Omental fat pad (tissue), 4 donors: Measurements from ENCODE around the gene ANKS1B. TPM values are rescaled to one million over a fixed set of nuclear protein-coding genes. Genes with fewer than 3 reads are reported as not detected.

Experiments used
- ATAC-seq: fragments of 150-250 bp; one replicate; pipeline ENCODE4 v1.9.1; 2016; ENCODE audit warnings: mild to moderate bottlenecking, moderate library complexity; ENCODE audit not compliant: low FRiP score
- DNase-seq: peaks from one replicate; pipeline ENCODE4 v3.0.0-alpha.2; 2019; ENCODE audit warnings: low spot score
- total RNA-seq, 4 donors: library from RNA; depleted of rRNA; stranded (reverse); fragments of >200 nt; gene quantifications; one replicate each; pipeline ENCODE4 v1.1.0, GENCODE V29; 2016
- TF ChIP-seq, protein P1 (sequence below), 3 donors: fragments of 450-650 bp; IDR thresholded peaks; one replicate each; pipeline ENCODE4 v1.5.1; 2016 to 2017; ENCODE audit warnings: antibody characterized with exemption in 3 of 3, mild to moderate bottlenecking in 3 of 3, moderate library complexity in 2 of 3

Gene ANKS1B
- total RNA-seq, 4 donors from 2014 or later = 5.5 to 26.4 (median 7.6) TPM

DNA sequence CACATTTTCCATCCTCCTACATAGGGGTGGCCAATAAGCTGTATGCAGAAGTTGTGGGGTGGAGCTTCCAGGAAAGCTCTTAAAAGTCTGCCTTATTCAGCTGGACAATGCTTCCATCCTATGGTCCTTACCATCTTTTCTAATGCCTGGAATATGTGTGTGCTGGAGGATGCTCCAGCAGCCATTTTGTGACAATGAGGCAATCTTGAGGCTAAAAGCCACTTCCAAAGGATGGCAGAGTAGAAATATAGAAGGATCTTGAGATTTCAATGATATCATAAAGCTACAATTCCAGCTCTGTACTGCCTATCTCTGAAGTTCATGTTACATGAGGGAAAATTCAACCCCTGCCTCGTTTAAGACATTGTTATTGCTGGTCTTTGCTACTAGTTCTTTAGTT is 1244.0 kb downstream of the ANKS1B start:
- no peak for ATAC-seq
- no peak for DNase-seq
- TF ChIP-seq, protein P1, sequence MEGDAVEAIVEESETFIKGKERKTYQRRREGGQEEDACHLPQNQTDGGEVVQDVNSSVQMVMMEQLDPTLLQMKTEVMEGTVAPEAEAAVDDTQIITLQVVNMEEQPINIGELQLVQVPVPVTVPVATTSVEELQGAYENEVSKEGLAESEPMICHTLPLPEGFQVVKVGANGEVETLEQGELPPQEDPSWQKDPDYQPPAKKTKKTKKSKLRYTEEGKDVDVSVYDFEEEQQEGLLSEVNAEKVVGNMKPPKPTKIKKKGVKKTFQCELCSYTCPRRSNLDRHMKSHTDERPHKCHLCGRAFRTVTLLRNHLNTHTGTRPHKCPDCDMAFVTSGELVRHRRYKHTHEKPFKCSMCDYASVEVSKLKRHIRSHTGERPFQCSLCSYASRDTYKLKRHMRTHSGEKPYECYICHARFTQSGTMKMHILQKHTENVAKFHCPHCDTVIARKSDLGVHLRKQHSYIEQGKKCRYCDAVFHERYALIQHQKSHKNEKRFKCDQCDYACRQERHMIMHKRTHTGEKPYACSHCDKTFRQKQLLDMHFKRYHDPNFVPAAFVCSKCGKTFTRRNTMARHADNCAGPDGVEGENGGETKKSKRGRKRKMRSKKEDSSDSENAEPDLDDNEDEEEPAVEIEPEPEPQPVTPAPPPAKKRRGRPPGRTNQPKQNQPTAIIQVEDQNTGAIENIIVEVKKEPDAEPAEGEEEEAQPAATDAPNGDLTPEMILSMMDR (IDR thresholded peaks at IDR 0.05) = no peak

DNA sequence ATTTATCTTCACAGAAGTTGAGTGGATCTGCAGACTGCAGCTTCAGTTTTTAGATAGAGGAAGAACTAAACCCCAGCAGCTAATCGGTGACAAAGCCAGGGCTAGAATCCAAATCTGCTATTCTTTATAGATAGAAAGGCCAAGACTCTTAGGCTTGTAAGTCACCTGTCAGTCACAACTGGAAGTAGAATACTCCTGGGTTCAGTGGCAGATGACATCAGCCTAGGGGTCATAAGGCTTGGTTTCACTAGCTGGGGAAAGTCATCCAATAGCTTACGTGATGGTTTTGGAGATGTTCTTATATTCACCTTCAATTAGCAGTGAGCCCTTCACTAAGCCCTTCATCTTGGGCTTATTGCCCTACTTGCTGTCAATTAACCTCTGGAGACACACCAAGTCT is 1246.2 kb downstream of the ANKS1B start:
- DNase-seq (no peak), ATAC-seq (no peak)
- TF ChIP-seq, protein P1 (IDR thresholded peaks at IDR 0.05) = no peak

DNA sequence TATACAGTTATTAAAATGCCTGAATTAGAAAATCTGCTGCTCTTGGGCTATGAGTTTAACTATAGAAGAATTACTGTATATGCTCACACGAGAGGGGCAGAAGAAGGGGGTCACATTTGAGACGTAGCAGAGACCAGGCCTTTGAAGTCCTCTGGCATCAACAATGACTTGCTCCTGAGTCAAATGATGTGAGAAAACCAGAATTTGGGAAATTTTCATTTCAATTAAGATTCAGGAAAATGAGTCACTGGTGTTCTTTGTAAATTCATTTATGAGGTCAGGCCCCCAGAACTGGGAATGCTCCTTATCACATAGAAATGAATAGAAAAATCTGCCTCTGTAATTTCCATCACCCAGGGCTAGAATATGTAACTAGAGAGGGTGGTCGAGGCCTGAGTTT is 1246.7 kb downstream of the ANKS1B start:
- TF ChIP-seq, protein P1 (IDR thresholded peaks at IDR 0.05) = no peak
- DNase-seq (no peak), ATAC-seq (no peak)

DNA sequence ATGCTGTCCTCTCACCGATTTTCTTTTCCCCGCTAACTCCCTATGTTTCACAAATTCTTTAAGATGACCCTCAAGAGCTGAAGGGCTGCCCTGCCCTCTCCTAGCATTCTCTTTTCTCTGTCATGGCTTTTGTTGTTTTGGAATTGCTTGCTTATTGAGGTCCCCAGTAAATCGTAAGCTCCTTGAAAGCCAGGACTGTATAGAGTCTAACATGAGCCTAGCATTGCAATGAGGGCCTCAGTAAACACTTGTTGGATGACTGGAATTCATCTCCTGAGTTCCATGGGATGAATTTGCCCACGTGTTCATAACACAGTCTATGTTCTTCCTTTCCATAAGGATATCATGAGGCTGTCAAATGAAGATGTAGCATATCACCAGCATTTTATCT is 1247.4 kb downstream of the ANKS1B start:
- TF ChIP-seq, protein P1 (IDR thresholded peaks at IDR 0.05) = no peak
- ATAC-seq = no peak
- no peak for DNase-seq

DNA sequence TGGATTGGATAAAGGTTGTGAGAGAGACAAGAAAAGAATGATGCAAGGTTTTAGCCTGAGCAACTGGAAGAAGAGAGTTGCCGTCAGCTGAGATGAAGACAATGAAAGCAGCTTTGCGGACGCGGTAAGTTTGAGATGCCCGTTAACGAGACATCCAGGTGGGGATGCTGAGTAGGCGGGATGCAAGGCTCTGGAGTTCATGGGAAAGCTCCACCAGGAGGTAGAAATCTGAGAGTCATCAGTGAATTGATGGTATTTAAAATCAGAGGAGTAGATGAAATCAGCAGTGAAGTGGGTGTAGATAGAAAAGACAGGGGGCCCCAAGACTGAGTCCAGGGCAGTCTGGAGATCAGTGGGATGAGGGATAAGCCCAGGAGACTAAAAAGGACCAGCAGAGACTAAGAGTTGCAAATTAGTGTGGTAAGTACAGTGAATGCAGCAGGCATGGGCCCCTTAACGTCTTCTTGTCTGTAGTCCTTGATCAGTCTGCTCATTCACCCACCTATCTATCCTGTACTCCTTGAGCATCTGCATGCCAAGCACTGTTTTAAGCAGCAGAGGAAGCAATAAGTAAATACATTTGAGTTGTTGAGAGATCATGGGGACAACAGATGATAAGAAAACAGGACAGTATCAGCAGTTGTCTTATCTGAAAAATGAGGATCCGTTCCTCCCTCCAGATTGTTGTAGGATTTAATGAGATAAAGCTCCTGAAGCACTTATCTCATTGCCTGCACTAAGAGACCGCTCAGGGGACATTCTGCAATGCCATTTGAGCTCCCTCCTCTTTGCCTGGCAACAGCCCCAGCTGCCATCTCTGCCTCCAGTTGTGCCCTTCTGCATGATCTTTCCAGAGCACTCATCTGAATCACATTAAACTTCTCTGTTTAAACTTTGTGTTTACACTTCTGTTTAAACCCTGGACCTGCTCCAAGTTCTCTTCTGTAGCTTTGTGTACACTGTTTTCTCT is 1248.1 kb downstream of the ANKS1B start:
- no peak for DNase-seq
- no peak for ATAC-seq
- TF ChIP-seq, protein P1 (IDR thresholded peaks at IDR 0.05) = no peak

DNA sequence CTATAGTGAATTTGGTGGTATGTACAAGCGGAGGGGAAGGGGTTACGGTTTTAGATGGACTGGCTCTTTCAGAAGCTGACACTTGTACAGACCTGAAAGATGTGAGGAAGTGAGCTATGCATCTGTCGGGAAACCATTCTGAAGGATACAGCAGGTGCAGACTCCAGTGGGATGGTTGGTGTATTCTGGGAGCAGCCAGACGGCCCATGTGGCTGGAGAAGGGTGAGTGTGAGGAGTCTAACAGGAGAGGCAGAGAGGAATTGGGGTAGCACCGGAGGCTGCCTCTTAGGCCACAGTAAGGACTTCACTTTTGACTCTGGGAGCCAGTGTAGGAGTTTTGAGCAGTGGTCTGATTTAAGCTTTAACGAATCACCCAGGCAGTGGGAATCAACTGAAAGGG is 1248.9 kb downstream of the ANKS1B start:
- no peak for ATAC-seq
- TF ChIP-seq, protein P1 (IDR thresholded peaks at IDR 0.05) = no peak
- DNase-seq = no peak
